Natural killer cell (primary cell): ENCODE results near the gene SCFD2. TPM values are rescaled to one million over a fixed set of nuclear protein-coding genes. Genes with fewer than 3 reads are reported as not detected.

Source experiments
- ATAC-seq, 3 donors: fragments of 150-1000 bp in 2 of 3; fragments of 200-7000 bp in 1 of 3; cut with Tn5 transposase; 1 replicate in 1 of 3; 2 replicates in 2 of 3; pipeline ENCODE4 v1.10.0; 2021; ENCODE audit warnings: mild to moderate bottlenecking in 2 of 3, moderate library complexity in 2 of 3
- DNase-seq, 2 donors: peaks; one replicate each; pipeline versions ENCODE4 v3.0.0 to v3.0.0-alpha.2; 2013 to 2021; ENCODE audit warnings: mixed read lengths in 1 of 2
- H3K27ac ChIP-seq: one replicate; pipeline ENCODE4 v1.5.1; 2013; ENCODE audit warnings: mild to moderate bottlenecking, low read length
- H3K27me3 ChIP-seq: one replicate; pipeline ENCODE4 v1.6.1; 2013; ENCODE audit warnings: low read length; ENCODE audit not compliant: control insufficient read depth, insufficient read depth
- H3K36me3 ChIP-seq: one replicate; pipeline ENCODE4 v1.6.1; 2013; ENCODE audit warnings: low read length; ENCODE audit not compliant: control insufficient read depth, insufficient read depth
- H3K4me1 ChIP-seq: one replicate; pipeline ENCODE4 v1.6.1; 2013; ENCODE audit warnings: low read length; ENCODE audit not compliant: control insufficient read depth, insufficient read depth
- H3K4me3 ChIP-seq: one replicate; pipeline ENCODE4 v1.5.1; 2013; ENCODE audit warnings: low read length
- H3K9me3 ChIP-seq: one replicate; pipeline ENCODE4 v1.6.1; 2013; ENCODE audit warnings: low read length; ENCODE audit not compliant: control insufficient read depth, insufficient read depth
- H3K27ac Mint-ChIP-seq, 2 donors: one replicate each; pipeline ENCODE4 v1.8.0; 2022; ENCODE audit warnings: mild to moderate bottlenecking in 2 of 2, mixed read lengths in 2 of 2, moderate library complexity in 1 of 2
- H3K27me3 Mint-ChIP-seq, 2 donors: one replicate each; pipeline ENCODE4 v1.8.0; 2022; ENCODE audit warnings: low read depth in 2 of 2, mixed read lengths in 2 of 2
- H3K36me3 Mint-ChIP-seq: one replicate; pipeline ENCODE4 v1.8.0; 2022; ENCODE audit warnings: mixed read lengths
- H3K4me1 Mint-ChIP-seq, 2 donors: one replicate each; pipeline ENCODE4 v1.8.0; 2022; ENCODE audit warnings: mixed read lengths in 2 of 2
- H3K4me3 Mint-ChIP-seq: one replicate; pipeline ENCODE4 v1.8.0; 2022; ENCODE audit warnings: mild to moderate bottlenecking, moderate library complexity, mixed read lengths
- H3K9me3 Mint-ChIP-seq, 2 donors: one replicate each; pipeline ENCODE4 v1.8.0; 2022; ENCODE audit warnings: mixed read lengths in 2 of 2
- CTCF ChIP-seq: fragments of 200-600 bp; IDR thresholded peaks from one replicate; pipeline ENCODE4 v1.8.0; 2022; ENCODE audit warnings: antibody characterized with exemption
- WGBS: methylation state at CpG from one replicate; pipeline ENCODE4 v1.1.7; 2013; ENCODE audit warnings: missing lambda C conversion rate; ENCODE audit not compliant: insufficient coverage; 5-methylcytosine and 5-hydroxymethylcytosine counted together
- intact Hi-C: fragments of 100-400 bp; cut with micrococcal nuclease; formaldehyde crosslinking; loops from one replicate; pipeline ENCODE4 v1.14.2; 2022
- total RNA-seq, 4 donors: library from RNA; stranded (reverse); fragments of 120-200 nt in 1 of 4; gene quantifications; one replicate each; pipeline versions ENCODE4 v1.2.3 to v1.2.4, GENCODE V29; 2013 to 2022

The SCFD2 gene
- total RNA-seq, 3 donors from 2014 or later (not counting 1 experiment from before 2014, with no cell fraction given) = 26.4 to 29.4 (median 28.9) TPM

GRCh38 chr4:52894443-52894842, 471.4 kb downstream of the SCFD2 start:
- peaks cover 5 to 7% of the 10 kb centered on the region in 2 donors for H3K4me1 Mint-ChIP-seq
- peak in 1 of 3 donors; percentile 54 for ATAC-seq
- intact Hi-C loops = no loop called here

GRCh38 chr4:52892880-52893279, 473.0 kb downstream of the SCFD2 start:
- no peak overlapping the region for H3K27ac ChIP-seq
- no peaks in the 10 kb centered on the region for H3K4me1 ChIP-seq
- TF ChIP-seq CTCF = no peak
- Mint-ChIP-seq H3K27me3 (peaks cover under 1 to 10% of the 10 kb centered on the region in 2 donors), H3K27ac (no peak overlapping the region), H3K4me3 (no peak overlapping the region), H3K36me3 (no peaks in the 10 kb centered on the region), H3K9me3 (no peaks in the 10 kb centered on the region), H3K4me1 (peaks cover 5 to 7% of the 10 kb centered on the region in 2 donors)
- DNase-seq = no peak
- H3K9me3 ChIP-seq = no peaks in the 10 kb centered on the region
- 96% methylated on average over 3 of the region's 3 CpGs for WGBS
- H3K36me3 ChIP-seq = no peaks in the 10 kb centered on the region
- H3K27me3 ChIP-seq = no peaks in the 10 kb centered on the region
- intact Hi-C loops = no loop called here
- no peak overlapping the region for H3K4me3 ChIP-seq
- ATAC-seq = no peak

More at GRCh38 chr4:52894443-52894842, 471.4 kb downstream of the SCFD2 start:
- no peak overlapping the region for H3K27ac Mint-ChIP-seq
- no peak overlapping the region for H3K4me3 Mint-ChIP-seq
- no peaks in the 10 kb centered on the region for H3K36me3 Mint-ChIP-seq
- Histone ChIP-seq H3K27me3 (no peaks in the 10 kb centered on the region), H3K9me3 (no peaks in the 10 kb centered on the region), H3K36me3 (no peaks in the 10 kb centered on the region), H3K4me3 (no peak overlapping the region), H3K4me1 (no peaks in the 10 kb centered on the region), H3K27ac (no peak overlapping the region)
- TF ChIP-seq CTCF = no peak
- 60% methylated on average over 1 of the region's 1 CpG for WGBS
- DNase-seq = peak in 1 of 2 donors; percentile 15
- H3K9me3 Mint-ChIP-seq = peaks cover 0 to 3% of the 10 kb centered on the region in 2 donors
- peaks cover 7 to 23% of the 10 kb centered on the region in 2 donors for H3K27me3 Mint-ChIP-seq

GRCh38 chr4:52891743-52892142, 474.1 kb downstream of the SCFD2 start:
- H3K27ac Mint-ChIP-seq = no peak overlapping the region
- H3K27ac ChIP-seq = no peak overlapping the region
- 83% methylated on average over 1 of the region's 1 CpG for WGBS

More at GRCh38 chr4:52891743-52892142, 474.1 kb downstream of the SCFD2 start:
- H3K9me3 Mint-ChIP-seq = no peaks in the 10 kb centered on the region
- H3K27me3 ChIP-seq = no peaks in the 10 kb centered on the region
- no peaks in the 10 kb centered on the region for H3K36me3 ChIP-seq
- H3K4me3 ChIP-seq = no peak overlapping the region
- no peaks in the 10 kb centered on the region for H3K27me3 Mint-ChIP-seq
- no peak overlapping the region for H3K4me3 Mint-ChIP-seq
- H3K36me3 Mint-ChIP-seq = no peaks in the 10 kb centered on the region
- DNase-seq (no peak), ATAC-seq (no peak)
- no peak for TF ChIP-seq CTCF
- H3K4me1 ChIP-seq = no peaks in the 10 kb centered on the region
- H3K4me1 Mint-ChIP-seq = peaks cover 5 to 7% of the 10 kb centered on the region in 2 donors
- H3K9me3 ChIP-seq = no peaks in the 10 kb centered on the region
- intact Hi-C loops = no loop called here
